ENCODE data around the gene SPOP.
"Not testable (repeated sequence)": the region's sequence is repeated elsewhere in the genome, so short reads cannot be mapped to it uniquely, and the experiment has no call there.

SPOP gene

DNA sequence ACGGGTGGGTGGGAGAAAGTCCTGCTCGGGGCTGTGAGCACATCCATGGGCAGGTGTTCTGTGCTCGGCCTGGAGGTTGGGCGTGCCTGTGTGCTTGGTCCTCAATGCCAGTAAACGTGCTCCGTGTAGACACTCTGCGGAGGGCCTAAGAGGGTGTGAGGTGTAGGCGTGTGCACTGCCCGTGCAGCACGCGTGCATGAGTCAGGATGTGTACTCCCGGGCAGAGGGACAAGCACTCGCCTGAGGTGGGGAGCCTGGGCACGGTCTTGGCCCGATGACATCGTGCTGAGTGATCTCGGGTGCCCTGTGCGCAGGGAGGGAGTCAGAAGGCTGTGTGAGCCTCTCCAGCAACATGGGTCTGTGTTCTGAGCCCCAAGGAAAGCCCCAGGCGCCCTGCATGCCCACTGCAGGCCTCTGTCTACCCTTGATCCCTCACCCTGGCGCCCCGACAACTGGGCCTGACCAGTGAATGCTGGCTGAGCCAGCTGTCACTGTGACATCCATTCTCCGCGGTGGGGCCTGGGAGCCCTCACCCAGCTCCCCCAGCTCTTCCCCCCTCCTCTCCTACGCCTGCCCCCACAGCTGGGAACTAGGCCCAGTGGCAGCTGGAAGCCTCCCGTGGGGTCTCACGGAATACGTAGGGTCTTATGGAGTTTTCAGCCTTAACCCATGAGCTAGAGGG, 125.7 kb downstream of the SPOP start:
- TF ChIP-seq, protein P1, sequence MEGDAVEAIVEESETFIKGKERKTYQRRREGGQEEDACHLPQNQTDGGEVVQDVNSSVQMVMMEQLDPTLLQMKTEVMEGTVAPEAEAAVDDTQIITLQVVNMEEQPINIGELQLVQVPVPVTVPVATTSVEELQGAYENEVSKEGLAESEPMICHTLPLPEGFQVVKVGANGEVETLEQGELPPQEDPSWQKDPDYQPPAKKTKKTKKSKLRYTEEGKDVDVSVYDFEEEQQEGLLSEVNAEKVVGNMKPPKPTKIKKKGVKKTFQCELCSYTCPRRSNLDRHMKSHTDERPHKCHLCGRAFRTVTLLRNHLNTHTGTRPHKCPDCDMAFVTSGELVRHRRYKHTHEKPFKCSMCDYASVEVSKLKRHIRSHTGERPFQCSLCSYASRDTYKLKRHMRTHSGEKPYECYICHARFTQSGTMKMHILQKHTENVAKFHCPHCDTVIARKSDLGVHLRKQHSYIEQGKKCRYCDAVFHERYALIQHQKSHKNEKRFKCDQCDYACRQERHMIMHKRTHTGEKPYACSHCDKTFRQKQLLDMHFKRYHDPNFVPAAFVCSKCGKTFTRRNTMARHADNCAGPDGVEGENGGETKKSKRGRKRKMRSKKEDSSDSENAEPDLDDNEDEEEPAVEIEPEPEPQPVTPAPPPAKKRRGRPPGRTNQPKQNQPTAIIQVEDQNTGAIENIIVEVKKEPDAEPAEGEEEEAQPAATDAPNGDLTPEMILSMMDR (IDR thresholded peaks at IDR 0.05), result no peak
- H3K36me3 ChIP-seq (ENCODE audit: control insufficient read depth, insufficient read depth, low read length), result no peaks in the 10 kb centered on the region
- no peak overlapping the region for H3K27ac ChIP-seq

DNA sequence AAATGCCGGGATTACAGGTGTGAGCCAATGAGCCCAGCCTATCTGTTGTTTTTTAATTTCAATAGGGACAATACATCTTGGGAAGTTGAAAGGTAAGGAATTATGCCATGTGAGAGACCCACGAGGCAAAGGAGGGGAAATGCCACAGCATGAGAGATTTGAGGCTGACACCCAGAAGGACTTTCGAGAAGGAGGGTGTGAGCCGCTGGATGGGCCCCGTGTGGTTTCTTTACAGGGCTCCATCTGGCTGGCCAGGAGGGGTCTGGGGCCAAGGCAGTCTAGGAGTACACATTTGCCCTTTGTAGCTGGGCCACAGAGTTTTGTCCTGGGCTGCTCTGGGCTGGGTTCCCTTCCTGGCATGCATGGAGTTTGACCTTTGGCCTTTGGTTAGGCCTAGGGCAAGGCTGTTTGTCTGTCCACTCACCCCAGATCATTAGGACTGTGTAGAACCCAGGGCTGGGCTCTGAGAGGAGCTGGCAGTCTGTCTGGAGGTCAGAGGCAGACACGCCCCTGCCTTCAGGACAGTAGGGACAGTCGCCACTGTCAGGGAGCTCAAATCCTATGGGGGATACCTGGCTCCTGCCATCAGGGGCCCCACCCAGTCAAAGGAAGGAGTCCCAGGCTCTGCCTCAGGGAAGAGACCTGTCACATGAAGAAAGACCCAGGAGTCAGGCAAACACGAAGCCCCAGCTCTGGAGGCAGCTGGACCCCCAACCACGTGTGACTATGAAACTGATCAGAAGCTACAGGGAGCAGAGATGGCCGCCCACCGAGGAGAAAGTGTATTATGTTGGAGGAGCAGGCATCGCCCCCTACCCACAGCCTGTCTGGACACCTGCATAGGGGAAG, 126.5 kb downstream of the SPOP start:
- H3K36me3 ChIP-seq (ENCODE audit: control insufficient read depth, insufficient read depth, low read length), result no peaks in the 10 kb centered on the region
- TF ChIP-seq, protein P1 (IDR thresholded peaks at IDR 0.05), result no peak
- H3K4me3 ChIP-seq (ENCODE audit: low read depth, low read length), result no peak overlapping the region
- no peak overlapping the region for H2AFZ ChIP-seq
- H3K9ac ChIP-seq, result no peak overlapping the region
- H3K27me3 ChIP-seq (ENCODE audit: control insufficient read depth, insufficient read depth, low read length), result no peaks in the 10 kb centered on the region
- no peak overlapping the region for H3K27ac ChIP-seq
- H3K4me1 ChIP-seq, result no peaks in the 10 kb centered on the region
- no peaks in the 10 kb centered on the region for H3K9me3 ChIP-seq (ENCODE audit: control insufficient read depth, low read length)
- no peaks in the 10 kb centered on the region for H3K79me2 ChIP-seq
- no peak overlapping the region for H3K4me2 ChIP-seq (ENCODE audit: low read length)

More for the DNA sequence above, 125.7 kb downstream of the SPOP start:
- H3K27me3 ChIP-seq (ENCODE audit: control insufficient read depth, insufficient read depth, low read length), result no peaks in the 10 kb centered on the region
- H3K4me1 ChIP-seq, result no peaks in the 10 kb centered on the region
- H3K79me2 ChIP-seq, result no peaks in the 10 kb centered on the region
- no peak overlapping the region for H3K4me3 ChIP-seq (ENCODE audit: low read depth, low read length)
- no peak overlapping the region for H2AFZ ChIP-seq
- no peaks in the 10 kb centered on the region for H3K9me3 ChIP-seq (ENCODE audit: control insufficient read depth, low read length)
- no peak overlapping the region for H3K9ac ChIP-seq
- H3K4me2 ChIP-seq (ENCODE audit: low read length), result no peak overlapping the region

DNA sequence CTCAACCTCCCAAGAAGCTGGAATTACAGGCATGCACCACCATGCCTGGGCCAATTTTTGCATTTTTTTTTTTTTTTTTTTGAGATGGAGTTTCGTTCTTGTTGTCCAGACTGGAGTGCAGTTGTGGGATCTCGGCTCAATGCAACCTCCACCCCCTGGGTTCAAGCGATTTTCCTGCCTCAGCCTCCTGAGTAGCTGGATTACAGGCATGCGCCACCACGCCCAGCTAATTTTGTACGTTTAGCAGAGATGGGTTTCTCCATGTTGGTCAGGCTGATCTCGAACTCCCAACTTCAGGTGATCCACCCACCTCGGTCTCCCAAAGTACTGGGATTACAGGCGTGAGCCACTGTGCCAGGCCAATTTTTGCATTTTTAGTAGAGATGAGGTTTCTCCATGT, 127.1 kb downstream of the SPOP start:
- H3K4me3 ChIP-seq (ENCODE audit: low read depth, low read length); H3K27ac ChIP-seq; H3K4me1 ChIP-seq: not testable (repeated sequence)

DNA sequence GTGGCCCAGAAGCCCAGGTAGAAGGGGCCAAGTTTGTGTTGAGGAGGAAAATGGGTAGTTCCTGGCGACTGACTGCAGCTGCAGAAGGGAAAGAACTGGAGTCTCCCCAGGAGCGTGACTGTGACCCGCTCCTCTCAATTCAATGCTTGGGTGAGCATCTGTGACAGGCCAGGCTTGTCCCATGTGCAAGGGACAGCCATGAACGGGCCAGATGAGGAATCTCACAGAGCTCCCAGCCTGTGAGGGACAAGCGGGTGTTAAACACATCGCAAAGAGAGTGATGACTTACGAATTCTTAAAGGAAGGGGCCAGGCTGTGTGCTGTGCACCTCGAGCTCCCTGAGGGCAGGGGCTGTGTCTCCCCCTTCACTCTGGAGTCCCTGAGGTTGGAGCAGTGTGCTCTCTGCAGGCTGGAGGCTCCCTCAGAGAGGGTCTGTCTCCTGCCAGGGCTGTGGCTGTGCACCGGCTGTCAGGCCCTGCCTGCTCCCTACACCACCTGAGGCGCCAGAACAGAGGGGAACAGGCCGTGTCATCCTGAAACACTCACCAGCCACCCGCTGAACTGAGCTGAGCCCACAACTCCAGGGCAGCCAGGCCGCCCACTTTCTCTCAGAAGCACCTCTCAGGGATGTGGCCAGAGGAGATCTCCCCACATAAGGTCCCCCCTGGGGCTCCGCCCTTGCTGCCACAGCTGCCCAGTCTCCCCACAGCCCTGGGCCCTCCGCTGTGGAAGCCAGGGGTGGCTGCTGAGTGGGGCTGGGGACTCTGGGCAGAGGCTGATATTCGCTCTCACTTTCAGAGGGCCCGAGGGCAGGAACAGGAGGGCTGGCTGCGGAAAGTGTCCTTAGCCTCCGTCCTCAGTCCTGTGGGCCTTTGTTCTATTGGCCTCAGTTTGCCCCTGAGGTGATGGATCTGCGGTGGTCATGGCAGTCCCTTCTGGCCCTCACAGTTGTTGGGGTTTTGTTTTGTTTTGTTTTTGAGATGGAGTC, 127.9 kb downstream of the SPOP start:
- H3K79me2 ChIP-seq, result no peaks in the 10 kb centered on the region
- no peaks in the 10 kb centered on the region for H3K27me3 ChIP-seq (ENCODE audit: control insufficient read depth, insufficient read depth, low read length)
- no peak overlapping the region for H3K4me2 ChIP-seq (ENCODE audit: low read length)
- no peak overlapping the region for H3K4me3 ChIP-seq (ENCODE audit: low read depth, low read length)
- no peaks in the 10 kb centered on the region for H3K4me1 ChIP-seq
- H3K9ac ChIP-seq, result no peak overlapping the region
- TF ChIP-seq, protein P1 (IDR thresholded peaks at IDR 0.05), result no peak
- no peak overlapping the region for H3K27ac ChIP-seq
- H2AFZ ChIP-seq, result no peak overlapping the region
- H3K36me3 ChIP-seq (ENCODE audit: control insufficient read depth, insufficient read depth, low read length), result no peaks in the 10 kb centered on the region
- no peaks in the 10 kb centered on the region for H3K9me3 ChIP-seq (ENCODE audit: control insufficient read depth, low read length)

More for the DNA sequence above, 127.1 kb downstream of the SPOP start:
- not testable (repeated sequence) for H3K79me2 ChIP-seq; H3K27me3 ChIP-seq (ENCODE audit: control insufficient read depth, insufficient read depth, low read length); H3K9ac ChIP-seq; H2AFZ ChIP-seq; H3K9me3 ChIP-seq (ENCODE audit: control insufficient read depth, low read length); H3K4me2 ChIP-seq (ENCODE audit: low read length); H3K36me3 ChIP-seq (ENCODE audit: control insufficient read depth, insufficient read depth, low read length)

DNA sequence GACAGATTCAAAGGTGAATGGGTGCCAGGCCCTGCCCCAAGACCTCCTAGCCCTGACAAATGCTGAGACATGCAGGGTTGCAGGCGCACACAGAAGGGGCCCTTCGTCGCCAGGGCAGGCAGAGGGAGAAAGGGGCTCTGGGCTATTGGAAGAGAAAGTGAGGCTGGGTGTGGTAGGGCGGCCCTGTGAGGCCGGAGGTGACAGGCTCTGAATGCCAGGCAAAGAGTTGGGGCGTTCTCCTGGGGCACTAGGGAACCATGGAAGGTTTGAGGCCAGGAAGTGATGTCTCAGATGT, 128.6 kb downstream of the SPOP start:
- Histone ChIP-seq H2AFZ (no peak overlapping the region), H3K9ac (no peak overlapping the region), H3K4me3 (ENCODE audit: low read depth, low read length) (no peak overlapping the region), H3K27ac (no peak overlapping the region), H3K27me3 (ENCODE audit: control insufficient read depth, insufficient read depth, low read length) (no peaks in the 10 kb centered on the region), H3K4me1 (no peaks in the 10 kb centered on the region), H3K79me2 (no peaks in the 10 kb centered on the region), H3K36me3 (ENCODE audit: control insufficient read depth, insufficient read depth, low read length) (no peaks in the 10 kb centered on the region), H3K9me3 (ENCODE audit: control insufficient read depth, low read length) (no peaks in the 10 kb centered on the region), H3K4me2 (ENCODE audit: low read length) (no peak overlapping the region)
- TF ChIP-seq, protein P1 (IDR thresholded peaks at IDR 0.05), result no peak
